Esophagus squamous epithelium (tissue), 5 donors: ENCODE results near the gene PPP2R1A. TPM values are rescaled to one million over a fixed set of nuclear protein-coding genes. Genes with fewer than 3 reads are reported as not detected.

Experiments
- DNase-seq: peaks from one replicate; lab custom pipeline; 2025; lab: John Stamatoyannopoulos, UW
- H3K27ac ChIP-seq, 4 donors: fragments of 200-600 bp; sonication (generic); one replicate each; pipeline ENCODE4 v1.5.1; 2016 to 2019; ENCODE audit warnings: mild to moderate bottlenecking in 1 of 4
- H3K27me3 ChIP-seq, 4 donors: fragments of 200-600 bp; sonication (generic); 1 replicate in 3 of 4; 2 replicates in 1 of 4; pipeline versions ENCODE4 v1.5.1 to v1.6.0; 2017 to 2021; ENCODE audit warnings: antibody characterized with exemption in 1 of 4
- H3K36me3 ChIP-seq, 3 donors: fragments of 200-600 bp; sonication (generic); one replicate each; pipeline ENCODE4 v1.5.1; 2016 to 2019
- H3K4me1 ChIP-seq, 3 donors: fragments of 200-600 bp; sonication (generic); one replicate each; pipeline ENCODE4 v1.5.1; 2017 to 2019
- H3K4me3 ChIP-seq, 4 donors: fragments of 200-600 bp; sonication (generic); 1 replicate in 3 of 4; 2 replicates in 1 of 4; pipeline ENCODE4 v1.5.1; 2016 to 2019; ENCODE audit warnings: mild to moderate bottlenecking in 2 of 4, moderate library complexity in 1 of 4
- H3K9me3 ChIP-seq, 3 donors: fragments of 200-600 bp; sonication (generic); one replicate each; pipeline ENCODE4 v1.5.1; 2016 to 2019
- CTCF ChIP-seq, 6 experiments: fragments of 450-650 bp in 4 of 6; fragments of 200-600 bp in 2 of 6; sonication (generic) in 2 of 6; IDR thresholded peaks; one replicate each; pipeline ENCODE4 v1.5.1; 2016 to 2019; ENCODE audit warnings: antibody characterized with exemption in 6 of 6, mild to moderate bottlenecking in 4 of 6, moderate library complexity in 4 of 6
- POLR2A ChIP-seq, 4 donors: fragments of 450-650 bp; IDR thresholded peaks; one replicate each; pipeline ENCODE4 v1.6.1; 2017; ENCODE audit warnings: antibody characterized with exemption in 4 of 4, mild to moderate bottlenecking in 4 of 4, moderate library complexity in 3 of 4
- WGBS, 2 donors: methylation state at CpG; one replicate each; pipeline ENCODE4 v1.1.5; 2018; 5-methylcytosine and 5-hydroxymethylcytosine counted together
- intact Hi-C: fragments of 100-400 bp; cut with DNase I; formaldehyde crosslinking; loops from one replicate; pipeline ENCODE4 v1.15.0; 2022
- total RNA-seq, 4 donors: library from RNA; depleted of rRNA; stranded (reverse); fragments of >200 nt; gene quantifications; one replicate each; pipeline ENCODE4 v1.1.0, GENCODE V29; 2016
- donor health status: DM: yes; HTN: yes; CAD: no.

The PPP2R1A gene
- total RNA-seq, 4 donors from 2014 or later, result 126 to 225 (median 152) TPM

GRCh38 chr19:52190487-52191293 lies 838 bp downstream of the PPP2R1A start:
- peak overlapping the region; percentile 81 to 95 (median 90) for H3K4me3 ChIP-seq
- TF ChIP-seq POLR2A (IDR thresholded peaks at IDR 0.05) (no peak), CTCF (IDR thresholded peaks at IDR 0.05) (no peak)
- peak; percentile 55 for DNase-seq
- H3K9me3 ChIP-seq, result no peaks in the 10 kb centered on the region
- H3K4me1 ChIP-seq, result peaks cover 25 to 66% (median 38%) of the 10 kb centered on the region in 3 donors
- H3K27me3 ChIP-seq, result no peaks in the 10 kb centered on the region
- peak overlapping the region; percentile 97 to 99 (median 98) for H3K27ac ChIP-seq
- peaks cover 0 to 29% (median 0%) of the 10 kb centered on the region in 3 donors for H3K36me3 ChIP-seq
- intact Hi-C loops, result no loop called here
- WGBS, 2 donors, result 4 to 5% methylated on average over 31 to 32 of the region's 40 CpGs

- Histone ChIP-seq H3K4me1 (peaks cover 25 to 71% (median 38%) of the 10 kb centered on the region in 3 donors), H3K9me3 (no peaks in the 10 kb centered on the region), H3K4me3 (peak overlapping the region; percentile 81 to 95 (median 90)), H3K36me3 (peaks cover 0 to 36% (median 3%) of the 10 kb centered on the region in 3 donors), H3K27me3 (no peaks in the 10 kb centered on the region), H3K27ac (peak overlapping the region; percentile 97 to 99 (median 98))
- no peak for TF ChIP-seq POLR2A (IDR thresholded peaks at IDR 0.05)
- no peak for TF ChIP-seq CTCF (IDR thresholded peaks at IDR 0.05)
- intact Hi-C loops, result no loop called here
- WGBS, 2 donors, result 45 to 67% methylated on average over 5 of the region's 5 CpGs
- DNase-seq, result no peak
Measured at GRCh38 chr19:52191389-52191788, 1.5 kb downstream of the PPP2R1A start.

- Histone ChIP-seq H3K9me3 (no peaks in the 10 kb centered on the region), H3K27ac (peak overlapping the region in 3 of 4 donors; percentile 31 to 99 (median 97)), H3K4me1 (peaks cover 25 to 77% (median 38%) of the 10 kb centered on the region in 3 donors), H3K4me3 (peak overlapping the region in 2 of 4 donors; percentile 81 to 95), H3K36me3 (peaks cover 0 to 42% (median 7%) of the 10 kb centered on the region in 3 donors), H3K27me3 (no peaks in the 10 kb centered on the region)
- intact Hi-C loops, result no loop called here
- 53 to 58% methylated on average over 2 of the region's 2 CpGs for WGBS, 2 donors
- TF ChIP-seq CTCF (IDR thresholded peaks at IDR 0.05) (no peak), POLR2A (IDR thresholded peaks at IDR 0.05) (no peak)
- no peak for DNase-seq
Measured at GRCh38 chr19:52191951-52192350, 2.1 kb downstream of the PPP2R1A start.

- Histone ChIP-seq H3K4me3 (no peak overlapping the region), H3K36me3 (peaks cover 0 to 67% (median 11%) of the 10 kb centered on the region in 3 donors), H3K4me1 (peaks cover 16 to 98% (median 35%) of the 10 kb centered on the region in 3 donors), H3K27ac (peak overlapping the region in 1 of 4 donors; percentile 12), H3K27me3 (no peaks in the 10 kb centered on the region), H3K9me3 (no peaks in the 10 kb centered on the region)
- no peak for DNase-seq
- no peak for TF ChIP-seq CTCF (IDR thresholded peaks at IDR 0.05)
- no peak for TF ChIP-seq POLR2A (IDR thresholded peaks at IDR 0.05)
- WGBS, 2 donors, result 89 to 93% methylated on average over 4 of the region's 5 CpGs
- intact Hi-C loops, result no loop called here
Measured at GRCh38 chr19:52196256-52196967, 6.6 kb downstream of the PPP2R1A start.
